GM12801 (cell line): ENCODE data around the gene VAV2.

Source experiments
- TF ChIP-seq, protein P1 (sequence below): IDR thresholded peaks from one replicate; pipeline ENCODE4 v1.5.1; 2011; ENCODE audit warnings: control low read depth; ENCODE audit not compliant: insufficient read length; ENCODE audit errors: extremely low read depth

The VAV2 gene

DNA sequence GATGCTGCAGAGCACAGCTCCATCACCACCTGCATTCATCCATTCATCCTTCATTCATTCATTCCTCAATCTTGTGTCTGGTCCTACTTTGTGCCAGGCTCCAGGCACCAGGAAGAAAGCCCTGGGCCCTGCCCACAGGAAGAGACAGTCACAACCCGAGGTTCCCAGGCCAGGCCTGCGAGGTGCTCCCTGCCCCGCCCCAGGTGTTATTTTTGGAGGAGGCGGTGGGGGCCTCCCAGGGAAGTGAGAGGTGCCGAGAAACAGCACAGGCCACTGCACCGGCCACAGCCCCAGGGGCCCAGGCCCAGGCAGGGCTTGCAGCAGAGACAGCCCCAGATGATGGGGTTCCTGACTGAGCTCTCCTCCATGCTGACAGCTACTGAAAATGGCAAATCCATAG is 33.4 kb downstream of the VAV2 start:
- TF ChIP-seq, protein P1, sequence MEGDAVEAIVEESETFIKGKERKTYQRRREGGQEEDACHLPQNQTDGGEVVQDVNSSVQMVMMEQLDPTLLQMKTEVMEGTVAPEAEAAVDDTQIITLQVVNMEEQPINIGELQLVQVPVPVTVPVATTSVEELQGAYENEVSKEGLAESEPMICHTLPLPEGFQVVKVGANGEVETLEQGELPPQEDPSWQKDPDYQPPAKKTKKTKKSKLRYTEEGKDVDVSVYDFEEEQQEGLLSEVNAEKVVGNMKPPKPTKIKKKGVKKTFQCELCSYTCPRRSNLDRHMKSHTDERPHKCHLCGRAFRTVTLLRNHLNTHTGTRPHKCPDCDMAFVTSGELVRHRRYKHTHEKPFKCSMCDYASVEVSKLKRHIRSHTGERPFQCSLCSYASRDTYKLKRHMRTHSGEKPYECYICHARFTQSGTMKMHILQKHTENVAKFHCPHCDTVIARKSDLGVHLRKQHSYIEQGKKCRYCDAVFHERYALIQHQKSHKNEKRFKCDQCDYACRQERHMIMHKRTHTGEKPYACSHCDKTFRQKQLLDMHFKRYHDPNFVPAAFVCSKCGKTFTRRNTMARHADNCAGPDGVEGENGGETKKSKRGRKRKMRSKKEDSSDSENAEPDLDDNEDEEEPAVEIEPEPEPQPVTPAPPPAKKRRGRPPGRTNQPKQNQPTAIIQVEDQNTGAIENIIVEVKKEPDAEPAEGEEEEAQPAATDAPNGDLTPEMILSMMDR: no peak

DNA sequence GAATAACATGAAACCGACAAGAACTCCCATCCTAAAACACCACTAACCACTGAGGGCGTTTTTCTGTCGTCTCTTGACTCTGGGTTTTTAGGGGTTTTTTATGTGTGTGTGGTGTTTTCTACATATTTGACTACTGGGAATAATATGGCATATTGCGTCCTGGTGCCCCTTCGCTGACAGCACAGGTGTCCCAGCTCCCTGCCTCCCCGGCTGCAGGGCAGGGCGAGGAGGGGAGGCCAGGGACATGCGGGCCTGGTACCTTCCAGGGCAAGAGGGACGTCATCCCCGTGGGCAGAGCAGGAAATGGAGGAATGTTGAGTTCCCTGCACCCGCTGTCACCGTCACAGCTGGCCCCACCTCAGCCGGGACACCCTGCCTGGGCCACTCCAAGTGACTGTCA is 34.8 kb downstream of the VAV2 start:
- TF ChIP-seq, protein P1: no peak

DNA sequence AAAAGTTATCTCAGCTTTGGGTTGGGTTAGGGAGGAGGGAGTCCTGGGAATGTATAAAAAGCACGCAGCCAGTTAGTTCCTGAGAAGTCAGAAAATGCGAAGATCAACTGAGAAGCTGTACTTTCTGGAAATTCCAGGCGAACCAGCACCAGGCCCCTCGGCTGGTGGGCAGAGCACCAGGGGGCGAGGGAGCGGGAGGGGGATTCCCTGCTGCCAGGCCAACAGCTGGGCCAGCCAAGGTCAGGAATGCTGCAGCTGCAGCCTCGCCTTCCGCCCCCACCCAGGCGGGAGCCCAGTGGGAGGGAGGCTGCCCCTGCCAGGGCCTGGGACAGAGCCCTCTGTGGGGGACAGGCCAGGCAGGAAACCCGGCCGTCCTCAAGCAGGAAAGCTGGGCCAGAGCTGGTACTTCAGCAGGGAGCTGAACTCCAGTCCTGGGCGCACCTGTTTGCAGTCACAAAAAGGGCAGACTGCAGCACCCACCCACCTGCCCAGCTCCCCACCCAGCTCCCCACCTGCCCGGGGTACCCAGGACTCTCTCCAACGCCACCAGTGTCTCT is 35.5 kb downstream of the VAV2 start:
- TF ChIP-seq, protein P1: no peak

DNA sequence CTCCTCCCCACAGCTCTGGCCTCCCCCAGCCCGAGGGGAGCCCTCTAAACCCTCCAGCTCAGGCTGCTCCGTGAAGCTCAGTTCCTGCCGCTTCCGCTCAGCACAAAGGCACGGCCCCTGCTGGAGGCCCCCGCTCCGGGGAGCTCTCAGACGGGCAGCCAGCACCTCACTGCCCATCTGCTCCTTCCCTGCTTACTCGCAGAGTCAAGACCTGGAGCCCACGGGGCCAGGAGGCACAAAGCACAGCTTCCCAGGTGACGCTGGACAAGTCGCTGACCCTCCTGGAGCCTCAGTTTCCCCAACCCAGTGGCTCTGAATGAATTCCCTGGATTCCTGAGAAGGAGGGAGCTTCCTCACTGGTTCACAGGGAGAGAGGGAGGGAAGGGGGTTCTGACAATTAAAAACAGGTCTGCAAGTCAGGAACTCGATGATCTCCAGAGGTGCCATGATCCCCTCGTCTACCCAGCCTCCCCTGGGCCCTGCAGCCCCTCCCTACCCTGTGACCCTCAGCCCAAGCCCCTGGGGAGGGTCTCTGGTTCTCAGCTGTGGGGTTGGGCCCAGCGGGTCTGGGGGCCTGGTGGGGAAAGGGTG is 36.2 kb downstream of the VAV2 start:
- TF ChIP-seq, protein P1: no peak

DNA sequence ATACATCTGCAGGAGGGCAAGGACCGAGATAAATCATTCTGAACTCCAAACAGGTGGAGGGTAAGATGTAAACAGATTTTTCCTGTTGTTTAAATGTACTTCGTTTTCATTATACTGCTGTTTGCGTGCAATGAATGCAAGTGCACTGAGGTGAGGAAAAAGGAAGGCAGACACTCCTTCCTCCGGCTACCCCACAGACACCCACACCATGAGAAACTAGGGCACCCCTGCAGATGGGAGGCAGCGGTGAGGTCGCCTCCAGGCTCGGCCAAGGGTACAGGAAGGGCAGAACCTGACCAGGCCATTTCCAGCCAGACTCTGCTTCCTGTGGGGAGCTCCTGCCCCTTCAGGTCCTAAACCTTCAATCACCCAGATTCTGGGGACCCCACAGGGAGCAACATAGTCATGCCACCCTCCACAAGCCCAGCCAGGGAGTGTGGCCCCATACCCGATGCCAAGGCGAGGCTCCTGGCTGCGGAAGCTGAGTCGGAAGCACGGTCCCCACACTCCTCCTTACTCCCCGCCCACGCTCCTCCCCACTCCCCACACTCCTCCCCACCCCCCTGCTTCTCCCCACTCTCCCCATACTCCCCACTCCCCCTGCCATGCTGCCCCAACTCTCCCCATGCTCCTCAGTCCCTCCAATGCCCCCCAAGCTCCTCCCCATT is 37.1 kb downstream of the VAV2 start:
- TF ChIP-seq, protein P1: no peak

DNA sequence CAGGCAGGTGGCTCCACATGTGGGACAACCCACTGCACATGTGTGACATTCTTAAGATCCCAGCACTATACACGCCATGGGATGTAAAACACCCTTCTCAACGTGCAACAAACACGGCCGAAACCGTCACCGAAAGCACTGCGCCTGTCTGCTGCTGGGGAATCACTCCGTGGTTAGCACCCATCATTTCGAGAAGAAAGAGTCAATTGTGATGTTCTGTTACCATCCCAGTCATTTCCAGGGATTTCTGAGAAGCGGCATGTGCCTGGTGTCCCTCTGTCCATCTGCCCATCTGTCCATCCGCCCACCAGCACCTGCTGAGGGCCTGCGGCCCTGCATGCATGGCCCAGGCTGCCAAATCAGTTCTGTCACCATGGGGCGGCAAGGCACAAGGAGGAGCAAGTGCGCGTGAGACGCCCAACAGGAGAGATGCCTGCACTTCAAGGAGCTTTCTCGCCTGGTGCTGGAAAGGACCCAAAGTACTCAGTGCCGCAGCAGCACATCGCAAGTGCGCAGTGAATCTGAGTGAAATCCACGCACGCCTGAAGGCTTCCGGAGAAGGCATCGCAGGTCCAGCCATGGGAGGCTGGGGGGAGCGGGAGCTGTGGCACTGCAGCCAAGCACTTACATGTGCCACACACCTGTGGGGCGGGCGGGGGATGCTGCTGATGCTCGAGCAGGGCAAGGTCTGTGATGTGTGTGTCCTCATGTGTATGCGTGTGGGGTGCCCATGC is 38.0 kb downstream of the VAV2 start:
- TF ChIP-seq, protein P1: no peak

DNA sequence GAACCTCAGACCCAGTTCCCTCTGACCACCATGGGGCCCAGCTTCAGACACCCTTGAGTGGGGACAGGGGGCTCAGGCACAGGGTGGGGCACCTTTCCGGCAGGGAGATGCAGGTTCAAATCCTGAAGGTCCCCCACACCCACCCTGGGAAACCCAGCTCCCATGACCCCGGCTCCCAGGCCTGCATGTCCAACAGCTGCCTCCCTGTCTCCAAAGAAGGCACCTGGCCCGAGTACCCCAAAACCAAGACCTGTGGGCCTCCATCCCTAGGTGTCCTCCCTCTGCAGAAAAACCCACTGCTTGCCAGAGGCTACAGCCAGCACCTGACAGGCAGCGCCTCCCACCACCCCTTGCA is 38.5 kb downstream of the VAV2 start:
- TF ChIP-seq, protein P1: no peak
